Effector memory CD4-positive, alpha-beta T cell (primary cell): ENCODE results near the gene AFMID.

Experiments
- DNase-seq, 3 donors: peaks; one replicate each; pipeline ENCODE4 v3.0.0-alpha.2; 2020
- H3K27ac ChIP-seq: 2 replicates; pipeline ENCODE4 v1.7.0; 2013; ENCODE audit warnings: mild to moderate bottlenecking, low read length, moderate library complexity; ENCODE audit not compliant: insufficient read depth, poor library complexity, severe bottlenecking
- H3K27me3 ChIP-seq: replicated peaks from 2 replicates; pipeline ENCODE4 v1.7.0; 2013; ENCODE audit warnings: mild to moderate bottlenecking, low read length; ENCODE audit not compliant: insufficient read depth, control insufficient read depth, poor library complexity, severe bottlenecking
- H3K36me3 ChIP-seq: 2 replicates; pipeline ENCODE4 v1.7.0; 2013; ENCODE audit warnings: mild to moderate bottlenecking, low read length, moderate library complexity; ENCODE audit not compliant: control insufficient read depth, insufficient read depth
- H3K4me1 ChIP-seq: 2 replicates; pipeline ENCODE4 v1.7.0; 2013; ENCODE audit warnings: low read length, mild to moderate bottlenecking; ENCODE audit not compliant: control insufficient read depth, insufficient read depth, poor library complexity, severe bottlenecking
- H3K4me3 ChIP-seq: 2 replicates; pipeline ENCODE4 v1.7.0; 2013; ENCODE audit warnings: low read length, low read depth, mild to moderate bottlenecking; ENCODE audit not compliant: insufficient read depth, poor library complexity, severe bottlenecking
- H3K9me3 ChIP-seq: 2 replicates; pipeline ENCODE4 v1.7.0; 2013; ENCODE audit warnings: mild to moderate bottlenecking, low read length, moderate library complexity; ENCODE audit not compliant: control insufficient read depth

AFMID gene

GRCh38 chr17:78180508-78180907 lies 6.7 kb upstream of the AFMID start:
- no peaks in the 10 kb centered on the region for H3K9me3 ChIP-seq
- H3K4me1 ChIP-seq: peaks cover 7% of the 10 kb centered on the region
- no peaks in the 10 kb centered on the region for H3K27me3 ChIP-seq
- no peak for DNase-seq
- H3K27ac ChIP-seq: no peak overlapping the region
- H3K36me3 ChIP-seq: no peaks in the 10 kb centered on the region
- H3K4me3 ChIP-seq: no peak overlapping the region

- DNase-seq: no peak
- no peaks in the 10 kb centered on the region for H3K27me3 ChIP-seq
- H3K9me3 ChIP-seq: no peaks in the 10 kb centered on the region
- H3K4me1 ChIP-seq: no peaks in the 10 kb centered on the region
- H3K36me3 ChIP-seq: no peaks in the 10 kb centered on the region
- no peak overlapping the region for H3K4me3 ChIP-seq
- H3K27ac ChIP-seq: no peak overlapping the region
Measured at GRCh38 chr17:78182504-78182903, 4.7 kb upstream of the AFMID start.

GRCh38 chr17:78183916-78184315 lies 3.2 kb upstream of the AFMID start:
- H3K4me1 ChIP-seq: no peaks in the 10 kb centered on the region
- DNase-seq: no peak
- H3K36me3 ChIP-seq: no peaks in the 10 kb centered on the region
- no peaks in the 10 kb centered on the region for H3K9me3 ChIP-seq
- no peaks in the 10 kb centered on the region for H3K27me3 ChIP-seq
- H3K4me3 ChIP-seq: no peak overlapping the region
- H3K27ac ChIP-seq: no peak overlapping the region

GRCh38 chr17:78184351-78184750 lies 2.8 kb upstream of the AFMID start:
- no peak for DNase-seq
- H3K36me3 ChIP-seq: no peaks in the 10 kb centered on the region
- no peaks in the 10 kb centered on the region for H3K27me3 ChIP-seq
- no peak overlapping the region for H3K4me3 ChIP-seq
- no peaks in the 10 kb centered on the region for H3K9me3 ChIP-seq
- no peak overlapping the region for H3K27ac ChIP-seq
- no peaks in the 10 kb centered on the region for H3K4me1 ChIP-seq

- H3K4me3 ChIP-seq: no peak overlapping the region
- H3K9me3 ChIP-seq: no peaks in the 10 kb centered on the region
Measured at GRCh38 chr17:78184868-78185267, 2.3 kb upstream of the AFMID start.

GRCh38 chr17:78185981-78186691 lies 1.0 kb upstream of the AFMID start:
- DNase-seq: no peak
- no peaks in the 10 kb centered on the region for H3K9me3 ChIP-seq
- H3K36me3 ChIP-seq: no peaks in the 10 kb centered on the region
- H3K27ac ChIP-seq: no peak overlapping the region
- H3K27me3 ChIP-seq: no peaks in the 10 kb centered on the region
- no peak overlapping the region for H3K4me3 ChIP-seq
- no peaks in the 10 kb centered on the region for H3K4me1 ChIP-seq

More at GRCh38 chr17:78184868-78185267, 2.3 kb upstream of the AFMID start:
- DNase-seq: no peak
- Histone ChIP-seq H3K27me3 (no peaks in the 10 kb centered on the region), H3K27ac (no peak overlapping the region), H3K36me3 (no peaks in the 10 kb centered on the region), H3K4me1 (no peaks in the 10 kb centered on the region)

- Histone ChIP-seq H3K9me3 (no peaks in the 10 kb centered on the region), H3K4me1 (no peaks in the 10 kb centered on the region), H3K4me3 (no peak overlapping the region), H3K27me3 (no peaks in the 10 kb centered on the region), H3K27ac (no peak overlapping the region), H3K36me3 (no peaks in the 10 kb centered on the region)
- no peak for DNase-seq
Measured at GRCh38 chr17:78196716-78197115, 9.6 kb downstream of the AFMID start.

- no peak for DNase-seq
- Histone ChIP-seq H3K36me3 (no peaks in the 10 kb centered on the region), H3K27me3 (no peaks in the 10 kb centered on the region), H3K27ac (no peak overlapping the region), H3K4me1 (no peaks in the 10 kb centered on the region), H3K9me3 (no peaks in the 10 kb centered on the region), H3K4me3 (no peak overlapping the region)
Measured at GRCh38 chr17:78197147-78197832, 10.1 kb downstream of the AFMID start.

GRCh38 chr17:78200451-78200850 lies 13.3 kb downstream of the AFMID start:
- no peaks in the 10 kb centered on the region for H3K4me1 ChIP-seq
- DNase-seq: no peak
- no peaks in the 10 kb centered on the region for H3K27me3 ChIP-seq
- no peaks in the 10 kb centered on the region for H3K36me3 ChIP-seq
- H3K27ac ChIP-seq: no peak overlapping the region
- H3K9me3 ChIP-seq: no peaks in the 10 kb centered on the region
- H3K4me3 ChIP-seq: no peak overlapping the region

GRCh38 chr17:78202666-78203065 lies 15.5 kb downstream of the AFMID start:
- Histone ChIP-seq H3K36me3 (no peaks in the 10 kb centered on the region), H3K27ac (no peak overlapping the region), H3K4me1 (no peaks in the 10 kb centered on the region), H3K27me3 (no peaks in the 10 kb centered on the region), H3K4me3 (no peak overlapping the region), H3K9me3 (no peaks in the 10 kb centered on the region)
- no peak for DNase-seq
